NCI-H1694 (cell line): ENCODE data around the gene CEP57L1.
"Not testable (repeated sequence)": the region's sequence is repeated elsewhere in the genome, so short reads cannot be mapped to it uniquely, and the experiment has no call there.

Experiments
- DNase-seq: peaks from one replicate; lab custom pipeline; 2025; lab: John Stamatoyannopoulos, UW

The CEP57L1 gene

GRCh38 chr6:109105681-109106080, 10.4 kb downstream of the CEP57L1 start:
- no peak for DNase-seq

- DNase-seq: not testable (repeated sequence)
Observed at GRCh38 chr6:109109663-109110062, 14.4 kb downstream of the CEP57L1 start.

- DNase-seq: not testable (repeated sequence)
Observed at GRCh38 chr6:109112663-109113062, 17.4 kb downstream of the CEP57L1 start.

GRCh38 chr6:109117346-109118035, 22.2 kb downstream of the CEP57L1 start:
- DNase-seq: no peak

GRCh38 chr6:109118337-109118736, 23.0 kb downstream of the CEP57L1 start:
- DNase-seq: peak; percentile 0

GRCh38 chr6:109118871-109119354, 23.6 kb downstream of the CEP57L1 start:
- no peak for DNase-seq

- no peak for DNase-seq
Observed at GRCh38 chr6:109121411-109121810, 26.1 kb downstream of the CEP57L1 start.

GRCh38 chr6:109124219-109124618, 28.9 kb downstream of the CEP57L1 start:
- DNase-seq: no peak

- no peak for DNase-seq
Observed at GRCh38 chr6:109125504-109125903, 30.2 kb downstream of the CEP57L1 start.

- no peak for DNase-seq
Observed at GRCh38 chr6:109130065-109130464, 34.8 kb downstream of the CEP57L1 start.

GRCh38 chr6:109135600-109135999, 40.3 kb downstream of the CEP57L1 start:
- not testable (repeated sequence) for DNase-seq

GRCh38 chr6:109136039-109136438, 40.7 kb downstream of the CEP57L1 start:
- not testable (repeated sequence) for DNase-seq

GRCh38 chr6:109136530-109136929, 41.2 kb downstream of the CEP57L1 start:
- DNase-seq: not testable (repeated sequence)

- no peak for DNase-seq
Observed at GRCh38 chr6:109139109-109139508, 43.8 kb downstream of the CEP57L1 start.

- not testable (repeated sequence) for DNase-seq
Observed at GRCh38 chr6:109142067-109142466, 46.8 kb downstream of the CEP57L1 start.

GRCh38 chr6:109143191-109143590, 47.9 kb downstream of the CEP57L1 start:
- DNase-seq: no peak

GRCh38 chr6:109148251-109148650, 52.9 kb downstream of the CEP57L1 start:
- DNase-seq: not testable (repeated sequence)

- DNase-seq: not testable (repeated sequence)
Observed at GRCh38 chr6:109148716-109149115, 53.4 kb downstream of the CEP57L1 start.

GRCh38 chr6:109153752-109154151, 58.4 kb downstream of the CEP57L1 start:
- DNase-seq: no peak

GRCh38 chr6:109164331-109164730, 69.0 kb downstream of the CEP57L1 start:
- no peak for DNase-seq

- DNase-seq: no peak
Observed at GRCh38 chr6:109165392-109165974, 70.2 kb downstream of the CEP57L1 start.

- no peak for DNase-seq
Observed at GRCh38 chr6:109166673-109167072, 71.4 kb downstream of the CEP57L1 start.

GRCh38 chr6:109167562-109167961, 72.3 kb downstream of the CEP57L1 start:
- no peak for DNase-seq

- DNase-seq: no peak
Observed at GRCh38 chr6:109170333-109170732, 75.0 kb downstream of the CEP57L1 start.
